DND-41 (cell line): ENCODE measurements around the gene PPIL1.

Source experiments
- EZH2 ChIP-seq: IDR thresholded peaks from 3 replicates; pipeline ENCODE4 v1.6.1; 2012; ENCODE audit warnings: borderline replicate concordance, low read depth, mild to moderate bottlenecking, moderate library complexity, low read length, inconsistent platforms; ENCODE audit not compliant: severe bottlenecking
- TF ChIP-seq, protein P1 (sequence below): IDR thresholded peaks from 2 replicates; pipeline ENCODE4 v1.5.1; 2012; ENCODE audit warnings: borderline replicate concordance, low read length, moderate library complexity, mild to moderate bottlenecking; ENCODE audit not compliant: poor library complexity, severe bottlenecking; ENCODE audit errors: extremely low read depth

DNA sequence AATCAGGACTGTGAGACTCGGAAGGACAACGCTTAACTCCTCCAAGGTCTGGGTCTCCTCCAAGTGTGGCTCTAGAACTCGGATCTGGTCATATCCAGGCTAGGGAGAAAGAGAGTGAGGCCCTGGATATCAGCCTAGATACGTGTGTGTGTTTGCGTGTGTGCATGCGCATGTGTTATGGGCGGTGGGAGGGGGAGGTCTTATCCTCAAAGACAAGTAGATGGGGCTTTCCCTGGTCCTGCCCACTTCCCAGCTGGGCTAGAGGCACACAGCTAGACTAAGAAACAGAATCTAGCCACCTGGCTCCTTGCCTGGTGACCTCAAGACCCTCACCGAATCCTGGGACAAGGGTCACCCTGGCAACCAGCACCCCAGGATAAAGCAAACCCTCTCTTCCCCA is 48.6 kb downstream of the PPIL1 start:
- TF ChIP-seq, protein P1, sequence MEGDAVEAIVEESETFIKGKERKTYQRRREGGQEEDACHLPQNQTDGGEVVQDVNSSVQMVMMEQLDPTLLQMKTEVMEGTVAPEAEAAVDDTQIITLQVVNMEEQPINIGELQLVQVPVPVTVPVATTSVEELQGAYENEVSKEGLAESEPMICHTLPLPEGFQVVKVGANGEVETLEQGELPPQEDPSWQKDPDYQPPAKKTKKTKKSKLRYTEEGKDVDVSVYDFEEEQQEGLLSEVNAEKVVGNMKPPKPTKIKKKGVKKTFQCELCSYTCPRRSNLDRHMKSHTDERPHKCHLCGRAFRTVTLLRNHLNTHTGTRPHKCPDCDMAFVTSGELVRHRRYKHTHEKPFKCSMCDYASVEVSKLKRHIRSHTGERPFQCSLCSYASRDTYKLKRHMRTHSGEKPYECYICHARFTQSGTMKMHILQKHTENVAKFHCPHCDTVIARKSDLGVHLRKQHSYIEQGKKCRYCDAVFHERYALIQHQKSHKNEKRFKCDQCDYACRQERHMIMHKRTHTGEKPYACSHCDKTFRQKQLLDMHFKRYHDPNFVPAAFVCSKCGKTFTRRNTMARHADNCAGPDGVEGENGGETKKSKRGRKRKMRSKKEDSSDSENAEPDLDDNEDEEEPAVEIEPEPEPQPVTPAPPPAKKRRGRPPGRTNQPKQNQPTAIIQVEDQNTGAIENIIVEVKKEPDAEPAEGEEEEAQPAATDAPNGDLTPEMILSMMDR = no peak
- no peak for TF ChIP-seq EZH2
